PC-9 (cell line): ENCODE data around the gene CLCN3. TPM values are rescaled to one million over a fixed set of nuclear protein-coding genes. Genes with fewer than 3 reads are reported as not detected.
"Not testable (repeated sequence)": the region's sequence is repeated elsewhere in the genome, so short reads cannot be mapped to it uniquely, and the experiment has no call there.

ENCODE experiments used
- BruUV-seq: library from RNA; stranded (reverse); fragments of 400-500 nt; replicated peaks from 2 replicates; lab custom pipeline; 2021; lab: Mats Ljungman, UMichigan
- CTCF ChIA-PET: fragments of 300-600 bp; sonication (Branson Sonifier 250); formaldehyde crosslinking; loops from one replicate; lab custom pipeline; 2022; ENCODE audit warnings: antibody characterized with exemption; lab: Charles Lee
- POLR2A ChIA-PET: fragments of 300-600 bp; sonication (Branson Sonifier 250); formaldehyde crosslinking; loops from one replicate; lab custom pipeline; 2022; ENCODE audit warnings: antibody characterized with exemption; ENCODE audit not compliant: unreplicated experiment; lab: Charles Lee
- DNase-seq, 2 experiments: peaks; one replicate each; pipeline versions ENCODE4 v3.0.0 to v3.0.0-alpha.2; 2015 to 2022; ENCODE audit warnings: mixed read lengths in 1 of 2
- H2AFZ ChIP-seq: fragments of 200-600 bp; sonication (generic); 2 replicates; pipeline ENCODE4 v1.8.1; 2017; ENCODE audit warnings: antibody characterized with exemption
- H3F3A ChIP-seq: fragments of 200-600 bp; sonication (generic); 2 replicates; pipeline ENCODE4 v1.8.1; 2017; ENCODE audit warnings: antibody characterized with exemption, mild to moderate bottlenecking, low read depth; ENCODE audit not compliant: insufficient read depth
- H3K27ac ChIP-seq: fragments of 200-600 bp; sonication (generic); 2 replicates; pipeline ENCODE4 v1.6.1; 2016; ENCODE audit warnings: mixed run types
- H3K27me3 ChIP-seq: fragments of 200-600 bp; sonication (generic); 2 replicates; pipeline ENCODE4 v1.6.1; 2016; ENCODE audit warnings: low read depth, mixed run types; ENCODE audit not compliant: insufficient read depth
- H3K36me3 ChIP-seq: fragments of 200-600 bp; sonication (generic); 2 replicates; pipeline ENCODE4 v1.6.1; 2016; ENCODE audit warnings: low read depth, mixed run types
- H3K4me1 ChIP-seq: fragments of 200-600 bp; sonication (generic); replicated peaks from 2 replicates; pipeline ENCODE4 v1.6.1; 2016; ENCODE audit warnings: mixed run types; ENCODE audit not compliant: insufficient read depth
- H3K4me2 ChIP-seq: fragments of 200-600 bp; sonication (generic); 2 replicates; pipeline ENCODE4 v1.6.1; 2017; ENCODE audit warnings: mixed run types
- H3K4me3 ChIP-seq: fragments of 200-600 bp; sonication (generic); 2 replicates; pipeline ENCODE4 v1.6.1; 2016; ENCODE audit warnings: mixed run types
- H3K79me2 ChIP-seq: fragments of 200-600 bp; sonication (generic); 2 replicates; pipeline ENCODE4 v1.6.1; 2017; ENCODE audit warnings: low read depth, mixed run types
- H3K9me2 ChIP-seq: fragments of 200-600 bp; sonication (generic); 2 replicates; pipeline ENCODE4 v1.8.1; 2017; ENCODE audit warnings: mild to moderate bottlenecking; ENCODE audit not compliant: insufficient read depth
- H3K9me3 ChIP-seq: fragments of 200-600 bp; sonication (generic); 2 replicates; pipeline ENCODE4 v1.8.1; 2016; ENCODE audit warnings: low read depth; ENCODE audit not compliant: insufficient read depth
- H4K20me1 ChIP-seq: fragments of 200-600 bp; sonication (generic); 2 replicates; pipeline ENCODE4 v1.8.1; 2017; ENCODE audit not compliant: insufficient read depth
- CTCF ChIP-seq: fragments of 200-600 bp; sonication (generic); conservative IDR thresholded peaks from 2 replicates; pipeline ENCODE4 v1.6.1; 2017; ENCODE audit warnings: mixed run types, antibody characterized with exemption, mild to moderate bottlenecking, moderate library complexity
- EZH2 ChIP-seq: fragments of 200-600 bp; sonication (generic); IDR thresholded peaks from 2 replicates; pipeline ENCODE4 v1.8.0; 2017; ENCODE audit warnings: antibody characterized with exemption, low read depth
- intact Hi-C: fragments of 100-400 bp; cut with micrococcal nuclease; formaldehyde crosslinking; loops from one replicate; pipeline ENCODE4 v1.10.0; 2022; ENCODE audit not compliant: unreplicated experiment
- total RNA-seq: library from RNA; stranded (reverse); gene quantifications from 2 replicates; pipeline ENCODE4 v1.2.3, GENCODE V29; 2021

Gene CLCN3
- total RNA-seq, 1 experiment from 2014 or later = 51.6 TPM

- BruUV-seq = no TSS peak
- CTCF ChIA-PET = no interaction called here
- Histone ChIP-seq H3K27me3 (no peaks in the 10 kb centered on the region), H2AFZ (no peak overlapping the region), H3K27ac (peak overlapping the region; percentile 85), H3K4me3 (peak overlapping the region; percentile 72; the same call in 1 of the 2 replicates), H3K9me2 (no peaks in the 10 kb centered on the region), H3K4me2 (peak overlapping the region; percentile 96), H3K9me3 (no peaks in the 10 kb centered on the region), H3K79me2 (peaks cover 68% of the 10 kb centered on the region), H3F3A (peaks cover 5% of the 10 kb centered on the region; the same call in 1 of the 2 replicates), H3K4me1 (peaks cover 18% of the 10 kb centered on the region), H3K36me3 (no peaks in the 10 kb centered on the region), H4K20me1 (no peaks in the 10 kb centered on the region)
- DNase-seq = no peak
- TF ChIP-seq EZH2 (no peak), CTCF (no peak)
- POLR2A ChIA-PET = interaction anchor here (0.7 kb wide), 2 partner anchors 9 to 10 kb away, joined by 4 to 5 read pairs; no protein-coding TSS in a partner anchor
- intact Hi-C loops = no loop called here
These were observed 2.2 kb downstream of the CLCN3 start for GRCh38 chr4:169622566-169622965.

GRCh38 chr4:169624012-169624411 lies 3.6 kb downstream of the CLCN3 start:
- intact Hi-C loops, H3K36me3 ChIP-seq, H3K9me3 ChIP-seq, H3K27me3 ChIP-seq, H3F3A ChIP-seq, H3K9me2 ChIP-seq, CTCF ChIA-PET, H3K4me2 ChIP-seq, H3K4me3 ChIP-seq, DNase-seq, H3K27ac ChIP-seq, H4K20me1 ChIP-seq, H2AFZ ChIP-seq, POLR2A ChIA-PET, BruUV-seq: not testable (repeated sequence)
- Histone ChIP-seq H3K79me2 (peaks cover 79% of the 10 kb centered on the region), H3K4me1 (peaks cover 16% of the 10 kb centered on the region)

GRCh38 chr4:169625886-169626285 lies 5.5 kb downstream of the CLCN3 start:
- H3K4me3 ChIP-seq = no peak overlapping the region
- H3K27ac ChIP-seq = no peak overlapping the region
- no peaks in the 10 kb centered on the region for H3K9me2 ChIP-seq
- H3K4me2 ChIP-seq = no peak overlapping the region
- H3K79me2 ChIP-seq = peaks cover 83% of the 10 kb centered on the region
- intact Hi-C loops = no loop called here
- no peaks in the 10 kb centered on the region for H3K27me3 ChIP-seq
- no peaks in the 10 kb centered on the region for H3F3A ChIP-seq
- TF ChIP-seq CTCF (no peak), EZH2 (no peak)
- no peaks in the 10 kb centered on the region for H3K36me3 ChIP-seq
- ChIA-PET POLR2A (no interaction called here), CTCF (no interaction called here)
- H2AFZ ChIP-seq = no peak overlapping the region
- H3K9me3 ChIP-seq = no peaks in the 10 kb centered on the region
- no TSS peak for BruUV-seq
- H4K20me1 ChIP-seq = no peaks in the 10 kb centered on the region
- DNase-seq = no peak
- H3K4me1 ChIP-seq = peaks cover 13% of the 10 kb centered on the region
